Left ventricle myocardium superior (tissue), 1 donor: ENCODE results near the gene B3GALT4. TPM values are rescaled to one million over a fixed set of nuclear protein-coding genes. Genes with fewer than 3 reads are reported as not detected.

ENCODE experiments used
- ATAC-seq: fragments of 200-7000 bp; cut with Tn5 transposase; one replicate; pipeline ENCODE4 v1.9.1; 2020; ENCODE audit warnings: mild to moderate bottlenecking, moderate library complexity
- DNase-seq: peaks from one replicate; pipeline ENCODE4 v3.0.0-alpha.2; 2020
- intact Hi-C: fragments of 100-400 bp; cut with micrococcal nuclease; formaldehyde crosslinking; loops from one replicate; pipeline ENCODE4 v1.11.0; 2022
- total RNA-seq: library from RNA; stranded (reverse); fragmentation: NEBNext Ultra II Directional; extraction: Animal tissue kit (Norgen Biotek cat#: 25700); gene quantifications from one replicate; pipeline ENCODE4 v1.2.1, GENCODE V29; 2021
- donor health status: DM: no; HTN: yes; CAD: no; lungs with severe emphysema.

Gene B3GALT4
- total RNA-seq, 1 donor from 2014 or later, result 6.9 TPM

DNA sequence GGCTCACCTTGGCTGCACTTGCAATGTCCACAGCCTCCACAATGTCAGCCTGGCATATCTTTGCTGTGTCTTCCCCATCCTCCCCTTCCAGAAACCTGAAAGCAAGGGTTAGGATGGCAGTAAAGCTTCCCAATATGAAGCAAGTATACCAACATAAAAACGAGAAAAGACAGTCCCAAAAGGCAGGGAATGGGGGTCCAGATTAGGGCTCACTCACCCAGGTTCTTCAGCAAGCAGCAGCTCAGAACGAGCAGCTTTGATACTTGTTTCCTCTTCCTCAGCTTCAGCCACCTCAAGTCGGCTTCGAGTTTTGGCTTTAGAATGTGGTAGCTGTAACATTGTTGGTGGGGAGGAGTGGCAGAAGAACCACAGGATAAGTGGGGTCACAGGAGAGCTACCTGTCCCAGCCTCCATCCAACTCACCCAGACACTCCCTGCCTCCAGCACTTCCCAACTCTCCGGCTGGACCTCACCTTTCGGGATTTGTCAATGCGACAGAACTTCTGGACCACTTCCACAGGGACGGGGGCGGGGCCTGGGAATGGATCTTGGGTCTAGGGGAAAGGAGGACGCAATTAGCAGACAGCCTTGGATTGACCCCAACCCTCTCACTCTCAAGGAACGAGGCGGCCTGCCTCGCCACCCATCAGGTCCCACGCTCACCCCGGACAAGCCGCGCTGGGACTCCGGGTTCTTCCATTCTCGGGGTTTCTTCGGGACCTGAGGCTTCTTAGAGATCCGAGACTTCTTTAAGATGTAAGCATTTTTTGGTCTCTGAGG is 11.4 kb downstream of the B3GALT4 start:
- intact Hi-C loops, result no loop called here
- no peak for DNase-seq
- ATAC-seq, result no peak

DNA sequence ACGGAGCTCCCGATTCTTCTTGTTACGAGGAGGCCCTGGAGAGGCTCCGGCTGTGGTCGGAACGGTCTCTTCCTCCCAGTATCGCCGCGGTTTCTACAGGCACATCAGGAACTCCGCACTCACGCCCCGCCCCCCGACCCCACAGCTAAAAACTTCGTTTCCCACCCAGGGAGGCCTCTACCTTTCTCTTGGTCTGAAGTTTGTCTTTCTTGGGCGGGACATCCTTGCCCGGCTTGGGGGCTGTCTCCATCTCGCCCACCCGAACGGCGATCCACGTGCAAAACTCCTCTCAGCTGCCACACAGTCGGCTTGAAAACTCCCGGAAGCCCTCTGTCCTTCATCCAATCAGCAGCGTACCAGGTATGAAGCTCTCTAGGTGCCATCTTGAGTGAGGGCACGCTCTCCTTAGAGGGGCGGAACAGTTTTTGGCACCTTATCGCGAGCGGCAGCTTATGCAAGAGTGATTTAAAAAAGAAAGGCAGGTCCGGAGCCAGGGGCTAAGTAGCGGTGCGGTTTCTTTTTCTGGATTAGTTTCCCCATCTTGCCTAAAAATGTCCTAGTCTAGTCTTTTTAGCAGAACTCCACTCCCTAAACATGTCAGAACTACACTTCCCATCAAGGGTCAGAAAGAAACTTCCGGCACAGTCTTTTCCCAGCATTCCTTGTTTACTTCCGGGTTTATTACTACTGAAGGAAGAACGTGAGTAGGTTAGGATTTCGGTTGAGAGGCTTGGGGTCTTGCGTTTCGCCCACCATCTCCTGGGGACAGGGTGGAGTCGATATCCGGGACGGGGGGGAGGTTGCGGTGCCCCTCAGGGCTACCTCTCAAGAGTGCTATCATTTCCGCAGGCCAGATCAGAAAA is 12.2 kb downstream of the B3GALT4 start, which contains the start of the genes PFDN6 and WDR46:
TSS of gene PFDN6 (plus strand) at position 681 of the 863 bp plus-strand sequence. CDS start 256 bp downstream, outside the sequence.
TSS of gene WDR46 (minus strand) at position 319 of the 863 bp plus-strand sequence. CDS start at position 250, 69 bp downstream.
- intact Hi-C loops, result no loop called here
- DNase-seq, result peak; percentile 75

DNA sequence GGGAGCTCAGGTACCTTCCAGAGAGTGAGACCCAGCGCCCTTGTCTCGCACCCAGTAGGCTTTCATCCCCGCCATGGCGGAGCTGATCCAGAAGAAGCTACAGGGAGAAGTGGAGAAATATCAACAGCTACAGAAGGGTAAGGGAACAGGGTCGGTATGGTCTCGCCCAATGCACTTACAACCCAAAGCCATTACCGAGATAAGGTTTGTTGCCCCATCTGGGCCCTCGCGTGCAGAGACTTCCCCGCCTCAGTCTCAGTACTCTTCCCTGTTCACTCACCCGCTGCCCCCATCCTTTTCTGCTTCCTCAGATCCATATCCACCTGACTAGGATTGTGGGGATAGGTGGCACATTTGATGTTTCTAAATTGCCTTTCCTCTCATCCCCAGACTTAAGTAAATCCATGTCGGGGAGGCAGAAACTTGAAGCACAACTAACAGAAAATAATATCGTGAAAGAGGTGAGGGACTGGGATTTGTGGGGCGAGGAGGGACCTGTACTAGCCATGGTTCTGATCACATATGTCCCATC is 12.9 kb downstream of the B3GALT4 start:
- intact Hi-C loops, result no loop called here
- ATAC-seq, result no peak
- DNase-seq, result no peak

More for the DNA sequence above, 12.2 kb downstream of the B3GALT4 start, which contains the start of the genes PFDN6 and WDR46:
- peak; percentile 95 for ATAC-seq

DNA sequence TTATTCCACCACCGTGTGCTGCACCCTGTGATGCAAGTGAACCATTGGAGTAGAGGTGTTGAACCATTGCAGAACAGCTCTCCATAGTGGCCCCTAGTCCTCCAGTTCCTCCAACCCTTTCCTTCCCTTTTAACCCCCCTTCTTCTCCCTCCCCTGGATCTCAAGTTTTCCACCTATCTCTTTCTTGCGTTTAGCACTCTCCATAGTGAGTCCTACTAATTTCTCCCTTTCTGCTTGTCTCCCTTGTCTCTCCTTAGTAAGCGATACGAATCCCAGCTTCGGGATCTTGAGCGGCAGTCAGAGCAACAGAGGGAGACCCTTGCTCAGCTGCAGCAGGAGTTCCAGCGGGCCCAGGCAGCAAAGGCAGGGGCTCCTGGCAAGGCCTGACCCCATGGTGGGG is 13.5 kb downstream of the B3GALT4 start:
- intact Hi-C loops, result no loop called here
- DNase-seq (no peak), ATAC-seq (no peak)

DNA sequence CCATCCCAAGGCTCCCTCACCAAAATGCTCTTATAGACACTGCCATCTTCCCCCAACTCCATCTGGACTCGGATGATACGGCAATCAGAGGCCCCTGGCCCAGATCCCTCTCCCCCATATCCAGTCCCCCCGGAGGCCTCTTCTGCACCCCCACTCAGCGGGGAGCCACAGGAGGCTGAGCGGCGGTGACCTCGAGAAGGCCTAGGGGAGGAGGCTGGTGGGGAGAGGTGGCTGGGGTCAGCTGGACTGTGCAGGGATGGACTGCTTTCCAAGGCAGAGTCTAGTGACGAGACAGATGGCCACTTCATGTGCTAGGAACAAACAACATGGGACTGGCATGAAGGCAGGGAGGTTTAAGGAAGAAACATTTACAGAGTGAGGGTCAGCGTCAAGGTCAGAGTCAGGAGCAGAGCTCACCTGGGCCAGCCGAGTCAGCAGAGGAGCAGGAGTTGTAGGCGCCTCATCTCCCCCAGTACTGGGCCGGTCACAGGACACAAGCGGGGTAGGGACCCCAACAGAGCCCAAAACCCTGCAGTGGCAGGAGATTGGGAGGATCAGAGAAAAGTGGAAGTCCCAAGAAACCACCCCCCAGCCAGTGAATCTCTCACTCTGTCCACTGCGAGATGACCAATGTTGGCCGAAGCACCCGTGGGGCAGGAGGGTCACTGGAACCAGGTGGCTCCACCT is 16.2 kb downstream of the B3GALT4 start:
- ATAC-seq, result no peak
- intact Hi-C loops, result no loop called here
- DNase-seq, result no peak

DNA sequence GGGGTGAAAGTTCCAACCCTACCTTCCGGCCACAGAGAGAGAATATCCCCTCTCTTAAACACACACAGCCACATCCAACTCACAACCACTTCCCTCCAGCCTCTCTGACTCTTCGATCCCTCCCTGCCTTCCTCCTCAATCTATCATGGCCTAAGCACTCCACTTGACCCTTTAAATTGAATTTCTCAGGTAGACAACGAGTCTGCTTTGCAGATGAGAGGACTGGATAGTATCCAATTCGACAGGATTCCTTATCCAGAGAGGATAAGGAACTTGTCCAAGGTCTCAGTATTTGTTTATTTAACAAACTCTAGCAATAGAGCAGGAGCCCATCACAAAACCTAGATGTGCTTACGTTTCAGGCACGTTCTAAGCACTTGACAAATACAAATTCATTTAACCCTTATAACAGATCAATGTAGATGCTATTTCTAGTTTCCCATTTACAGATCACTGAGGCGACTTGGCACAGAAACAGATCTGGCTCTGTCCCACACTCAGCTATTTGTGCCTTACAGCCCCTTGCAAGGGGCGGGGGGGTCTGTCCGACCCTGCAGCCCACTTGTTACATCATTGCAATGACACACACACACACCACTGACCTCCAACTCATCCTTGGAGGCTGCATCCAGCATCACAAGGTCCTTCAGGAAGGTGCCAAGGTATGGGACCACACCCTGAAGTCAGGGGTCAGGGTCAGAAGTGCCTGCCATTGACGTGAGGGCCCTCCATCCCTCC is 17.3 kb downstream of the B3GALT4 start:
- ATAC-seq (no peak), DNase-seq (no peak)
- intact Hi-C loops, result no loop called here

DNA sequence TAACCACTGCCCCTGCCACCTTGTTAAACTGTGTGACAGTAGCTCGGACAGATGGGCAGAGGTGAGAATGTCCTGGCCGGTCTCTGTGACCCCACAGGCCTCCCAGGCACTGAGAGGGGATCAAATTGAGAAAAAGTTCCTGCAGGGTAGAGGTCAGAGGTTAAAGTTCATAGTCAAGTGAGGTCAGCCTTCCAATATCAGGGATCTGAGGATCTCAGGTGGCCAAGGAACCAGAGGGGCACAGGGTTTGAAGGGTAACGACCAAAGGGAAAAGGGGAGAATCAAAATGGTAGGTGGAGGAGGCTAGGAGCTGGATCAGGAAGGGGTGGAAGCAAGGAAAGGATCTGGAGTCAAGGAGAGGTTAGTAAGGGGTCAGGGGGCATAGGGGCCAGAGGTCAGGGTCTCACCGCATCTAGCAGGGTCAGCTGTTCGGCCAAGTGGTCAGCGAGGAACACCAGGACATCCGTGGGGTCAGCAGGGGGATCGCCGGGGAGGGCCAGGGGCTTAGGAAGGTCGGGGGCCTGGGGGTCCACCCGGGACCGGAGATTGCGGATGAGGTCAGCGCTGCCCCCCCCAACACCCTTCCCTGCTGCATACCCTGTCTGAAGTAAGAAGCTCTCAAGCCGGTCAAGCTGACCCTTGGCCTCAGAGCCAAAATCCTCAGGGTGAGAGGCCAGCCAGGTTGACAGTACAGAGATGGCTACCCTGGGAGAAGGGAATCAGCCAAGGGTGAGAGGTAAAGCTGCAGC is 18.9 kb downstream of the B3GALT4 start:
- intact Hi-C loops, result no loop called here
- DNase-seq, result no peak
- no peak for ATAC-seq

DNA sequence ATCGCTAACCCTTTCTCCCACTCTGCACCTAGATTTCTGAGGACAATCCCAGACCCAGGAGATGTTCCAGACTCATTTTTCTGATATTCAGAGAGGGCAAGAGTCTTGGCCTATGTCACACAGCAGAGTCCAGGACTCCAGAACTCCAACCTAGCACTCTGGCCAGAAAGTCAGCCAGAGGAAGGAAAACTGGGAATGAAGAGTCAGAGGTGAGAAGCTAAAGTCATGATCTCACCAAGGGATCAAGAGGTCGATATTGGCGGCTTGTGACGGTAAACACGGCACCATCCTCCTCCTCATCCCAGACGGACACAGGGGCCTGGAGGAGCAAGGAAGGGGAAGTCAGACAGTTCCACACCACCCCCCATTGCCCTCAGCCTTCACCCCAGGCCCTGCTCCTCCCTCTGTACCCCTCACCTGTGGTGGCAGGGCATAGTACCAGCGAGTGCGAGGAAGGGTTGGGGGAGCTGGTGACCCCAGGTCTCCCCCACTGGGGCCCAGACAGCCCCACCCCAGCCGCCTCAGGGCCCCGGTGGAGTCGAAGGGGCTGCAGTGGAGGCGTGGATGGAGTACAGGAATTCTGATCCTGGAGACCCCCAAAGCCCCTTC is 20.0 kb downstream of the B3GALT4 start:
- DNase-seq (no peak), ATAC-seq (no peak)
- intact Hi-C loops, result no loop called here

DNA sequence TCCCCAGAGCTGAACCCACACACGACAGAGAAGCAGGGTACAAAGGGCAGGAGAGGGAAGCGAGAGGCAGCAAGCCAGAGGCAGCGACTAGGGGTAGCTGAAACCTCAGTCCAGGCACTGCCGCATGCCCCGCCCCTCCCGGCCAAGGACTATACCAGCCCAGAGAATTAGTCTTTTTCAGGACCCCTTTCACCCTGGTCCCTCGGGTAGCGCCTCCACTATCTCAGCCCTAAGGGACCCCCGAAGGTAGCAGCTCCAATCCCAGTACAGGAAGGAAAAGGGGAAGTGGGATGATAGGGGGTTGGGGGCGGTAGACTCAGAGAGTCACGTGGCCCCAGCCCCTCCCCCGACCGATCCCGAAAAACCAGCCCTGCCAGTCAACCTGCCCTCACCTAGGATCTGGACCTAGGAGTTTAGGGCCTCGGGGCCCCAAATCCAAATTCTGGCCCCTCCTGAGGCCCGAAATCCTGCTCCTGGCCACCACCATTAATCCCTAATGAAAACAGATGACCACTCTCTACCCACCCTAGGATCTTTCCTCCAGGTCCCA is 20.6 kb downstream of the B3GALT4 start:
- intact Hi-C loops, result no loop called here
- DNase-seq (no peak), ATAC-seq (no peak)

DNA sequence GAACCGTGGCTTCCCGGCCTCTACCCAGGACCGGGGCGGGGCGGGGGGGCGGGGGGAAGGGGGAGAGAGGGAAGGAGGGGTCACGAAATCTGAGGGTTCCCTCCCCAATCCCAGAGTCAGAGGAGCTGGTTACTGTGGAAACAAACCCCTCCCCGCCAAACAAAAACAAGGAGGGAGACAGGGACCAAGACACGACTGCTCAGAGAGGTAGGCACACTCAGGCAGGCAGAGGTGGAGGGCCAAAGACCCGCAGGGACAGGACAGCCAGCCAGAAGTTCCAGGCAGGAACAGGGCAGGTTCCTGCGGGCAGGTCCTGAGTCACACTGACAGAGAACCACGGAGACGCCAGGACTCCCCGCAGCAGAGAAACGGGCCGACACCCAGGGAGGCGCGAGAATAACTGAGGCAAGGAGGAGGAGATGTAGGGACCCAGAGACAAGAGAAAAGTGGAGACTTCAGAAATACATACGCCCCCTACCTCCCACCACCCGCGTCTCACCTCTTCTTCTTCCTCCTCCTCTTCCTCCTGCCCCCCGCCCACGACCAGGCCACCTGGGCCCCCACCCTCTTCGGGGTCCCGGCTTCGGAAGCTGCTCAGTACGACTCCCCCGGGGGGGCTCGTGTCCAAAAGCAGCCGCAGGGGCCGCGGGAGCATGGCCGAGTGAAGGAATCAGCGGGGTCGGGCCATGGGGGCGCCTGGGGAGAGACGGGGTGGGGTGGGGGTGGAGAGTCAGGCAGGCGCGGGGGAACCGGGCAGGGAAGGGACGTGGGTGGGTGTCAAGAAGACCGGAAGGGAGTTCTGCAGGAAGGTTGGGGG is 21.2 kb downstream of the B3GALT4 start:
- no peak for DNase-seq
- peak; percentile 46 for ATAC-seq
- intact Hi-C loops, result no loop called here

DNA sequence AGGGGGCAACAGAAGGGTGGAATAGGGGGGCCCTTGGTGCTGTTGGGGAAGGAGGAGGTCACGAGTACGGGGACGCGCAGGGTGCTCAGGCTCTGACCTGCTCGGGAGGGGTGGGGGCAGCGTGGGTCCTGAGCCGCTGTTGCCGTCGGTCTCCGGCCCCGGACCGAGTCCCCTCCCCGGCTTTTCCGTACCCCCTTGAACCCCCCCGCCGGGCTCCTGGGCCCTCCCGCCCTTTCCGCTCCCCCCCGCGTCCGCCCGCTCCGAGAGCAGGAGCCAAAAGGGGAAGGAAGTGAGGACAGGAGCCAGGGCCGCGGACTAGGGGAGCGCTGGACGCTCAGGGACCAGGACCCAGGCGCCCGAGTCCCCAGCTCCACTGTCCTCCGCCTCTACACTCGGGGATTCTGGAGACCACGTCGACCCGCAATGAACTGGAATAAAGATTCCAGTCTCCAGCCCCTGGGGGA is 21.9 kb downstream of the B3GALT4 start, which contains the start of gene RGL2:
TSS of gene RGL2 (minus strand) at position 170 of the 464 bp plus-strand sequence. CDS start 332 bp downstream, outside the sequence.
- peak; percentile 82 for ATAC-seq
- DNase-seq, result peak; percentile 91
- intact Hi-C loops, result no loop called here

DNA sequence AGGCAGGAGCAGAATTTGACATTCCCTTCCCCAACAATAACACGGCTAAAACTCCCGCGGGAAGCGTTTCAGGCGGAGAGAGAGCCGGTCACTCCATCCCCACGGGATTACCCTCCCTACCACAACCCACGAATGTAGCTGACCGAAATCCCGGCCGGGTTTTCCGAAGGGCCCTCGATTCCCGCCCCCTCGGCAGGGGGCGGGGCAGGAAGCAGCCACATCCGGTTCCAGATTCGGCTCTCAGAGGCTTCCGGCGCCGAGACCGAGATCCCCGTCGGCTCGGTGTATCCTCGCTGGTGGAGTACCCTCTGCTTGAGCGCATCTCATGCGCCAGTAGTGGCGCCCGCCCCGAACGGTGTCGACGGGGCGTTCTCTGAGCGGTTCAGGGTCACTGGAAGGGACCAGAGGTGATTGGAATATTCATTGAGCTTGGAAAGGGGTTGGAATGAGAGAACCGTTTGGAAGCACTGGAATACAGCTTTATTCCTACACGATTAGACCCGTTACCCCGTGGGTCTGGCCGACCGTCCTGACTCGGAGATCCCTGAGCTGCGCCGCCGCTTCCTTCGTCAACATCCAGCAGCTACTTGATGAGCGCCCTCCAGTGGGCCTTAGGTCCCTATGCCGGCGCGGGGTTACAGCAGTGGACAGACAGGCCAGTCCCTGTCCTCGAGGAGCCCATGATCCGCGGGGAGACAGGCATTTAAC is 22.5 kb downstream of the B3GALT4 start:
- ATAC-seq, result peak; percentile 82
- peak; percentile 94 for DNase-seq
- intact Hi-C loops, result no loop called here

DNA sequence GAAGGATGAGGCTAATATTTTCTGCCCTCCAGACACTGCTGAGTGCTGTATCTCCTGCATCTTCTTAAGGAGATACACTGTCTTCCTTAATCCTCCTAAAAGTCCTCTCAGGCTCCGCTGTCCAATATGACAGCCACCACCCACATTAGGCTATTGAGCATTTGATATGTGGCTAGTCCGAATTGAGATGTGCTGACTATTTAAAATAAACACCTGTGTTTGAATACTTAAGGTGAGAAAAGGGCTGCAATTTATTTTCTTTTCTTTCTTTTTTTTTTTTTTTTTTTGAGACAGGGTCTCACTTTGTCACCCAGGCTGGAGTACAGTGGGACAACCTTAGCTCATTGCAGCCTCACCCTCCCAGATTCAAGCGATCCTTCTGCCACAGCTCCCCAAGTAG is 25.0 kb downstream of the B3GALT4 start:
- intact Hi-C loops, result no loop called here
- ATAC-seq, result no peak
- no peak for DNase-seq

DNA sequence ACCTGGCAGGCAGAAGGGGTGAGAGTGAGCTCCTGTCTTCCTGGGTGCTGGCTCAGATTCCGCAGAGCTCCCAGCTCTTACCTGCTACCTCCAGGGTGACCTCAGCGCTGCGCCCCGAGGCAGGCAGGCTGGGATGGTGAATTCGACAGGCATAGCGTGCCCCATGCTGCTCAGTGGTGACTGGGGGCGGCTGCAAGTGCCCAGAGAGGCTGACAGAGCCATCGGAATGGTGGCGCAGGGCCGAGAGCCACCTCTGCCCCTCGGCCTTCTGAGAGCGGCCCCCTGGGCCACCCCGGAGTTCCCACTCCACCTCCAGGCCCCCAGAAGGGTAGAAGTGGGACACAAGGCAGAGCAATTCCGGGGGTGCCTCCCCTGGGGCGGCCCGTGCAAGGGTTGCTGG is 27.3 kb downstream of the B3GALT4 start:
- intact Hi-C loops, result no loop called here
- ATAC-seq (no peak), DNase-seq (no peak)

DNA sequence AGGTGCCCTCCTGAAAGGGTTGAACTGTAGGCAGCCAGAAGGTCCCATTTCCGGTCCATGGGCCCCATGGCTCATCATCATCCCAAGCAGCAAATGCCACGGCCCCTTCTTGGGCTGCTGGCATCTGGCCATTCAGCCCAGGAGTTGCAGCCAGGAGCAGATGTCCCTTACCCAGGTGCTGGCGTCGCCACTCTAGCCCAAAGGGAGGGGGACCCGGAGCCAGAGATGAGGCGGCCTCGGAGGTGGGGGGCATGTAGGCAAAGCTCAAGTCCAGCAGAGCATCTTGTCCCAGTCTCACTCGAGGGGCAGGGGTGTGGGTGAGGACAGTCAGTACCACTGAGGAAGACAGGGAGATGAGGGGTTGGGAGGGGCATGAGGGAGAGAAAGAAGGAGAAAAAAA is 28.1 kb downstream of the B3GALT4 start:
- no peak for ATAC-seq
- no peak for DNase-seq
- intact Hi-C loops, result no loop called here

DNA sequence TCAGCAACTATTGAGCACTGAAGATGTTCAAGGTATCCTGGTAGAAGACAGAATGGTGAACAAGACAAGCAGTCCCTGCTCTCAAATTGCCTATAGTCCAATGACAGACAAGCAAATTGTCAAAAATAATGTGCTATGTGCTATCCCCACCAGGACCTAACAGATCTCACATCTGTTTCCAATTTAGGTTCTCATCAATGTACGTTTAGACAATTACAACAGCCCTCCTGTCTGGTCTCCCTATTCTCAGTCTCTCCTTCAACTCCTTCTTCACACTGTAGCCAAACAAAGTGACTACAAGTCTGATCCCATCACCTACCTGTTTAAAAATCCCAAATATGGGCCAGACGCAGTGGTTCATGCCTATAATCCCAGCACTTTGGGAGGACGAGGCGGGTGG is 29.4 kb downstream of the B3GALT4 start:
- no peak for DNase-seq
- no peak for ATAC-seq
- intact Hi-C loops, result no loop called here
